Measurements from ENCODE around the gene TMX1.

The TMX1 gene

GRCh38 chr14:51242545-51243490 is 2.8 kb downstream of the TMX1 start:
- DNase-seq = no peak

GRCh38 chr14:51244591-51244990 is 4.5 kb downstream of the TMX1 start:
- DNase-seq = no peak

- no peak for DNase-seq
Observed at GRCh38 chr14:51246032-51246431, 6.0 kb downstream of the TMX1 start.

GRCh38 chr14:51248016-51248987 is 8.3 kb downstream of the TMX1 start:
- DNase-seq = no peak

GRCh38 chr14:51251486-51251885 is 11.4 kb downstream of the TMX1 start:
- no peak for DNase-seq

GRCh38 chr14:51253880-51254279 is 13.8 kb downstream of the TMX1 start:
- no peak for DNase-seq

GRCh38 chr14:51258280-51258679 is 18.2 kb downstream of the TMX1 start:
- no peak for DNase-seq

- DNase-seq = no peak
Observed at GRCh38 chr14:51258788-51259187, 18.7 kb downstream of the TMX1 start.

- no peak for DNase-seq
Observed at GRCh38 chr14:51260225-51260624, 20.2 kb downstream of the TMX1 start.

GRCh38 chr14:51261151-51261550 is 21.1 kb downstream of the TMX1 start:
- DNase-seq = no peak

GRCh38 chr14:51262868-51263267 is 22.8 kb downstream of the TMX1 start:
- DNase-seq = no peak

GRCh38 chr14:51269634-51270033 is 29.6 kb downstream of the TMX1 start:
- no peak for DNase-seq

- no peak for DNase-seq
Observed at GRCh38 chr14:51276605-51277004, 36.6 kb downstream of the TMX1 start.

- no peak for DNase-seq
Observed at GRCh38 chr14:51277753-51278415, 37.8 kb downstream of the TMX1 start.

GRCh38 chr14:51282517-51282916 is 42.5 kb downstream of the TMX1 start:
- no peak for DNase-seq

GRCh38 chr14:51283402-51284085 is 43.5 kb downstream of the TMX1 start:
- DNase-seq = peak; percentile 53

GRCh38 chr14:51284241-51284640 is 44.2 kb downstream of the TMX1 start:
- no peak for DNase-seq

GRCh38 chr14:51285120-51285519 is 45.1 kb downstream of the TMX1 start:
- no peak for DNase-seq

GRCh38 chr14:51289169-51289568 is 49.1 kb downstream of the TMX1 start:
- DNase-seq = no peak

- no peak for DNase-seq
Observed at GRCh38 chr14:51290132-51290531, 50.1 kb downstream of the TMX1 start.

- no peak for DNase-seq
Observed at GRCh38 chr14:51291016-51291415, 51.0 kb downstream of the TMX1 start.

GRCh38 chr14:51293149-51293911 is 53.3 kb downstream of the TMX1 start:
- no peak for DNase-seq

Data from CD4-positive, alpha-beta T cell treated with Interleukin-17A for 1 hour (primary cell).